Sigmoid colon (tissue), 7 donors: ENCODE data around the gene WDR19. TPM values are rescaled to one million over a fixed set of nuclear protein-coding genes. Genes with fewer than 3 reads are reported as not detected.
A peak's percentile ranks its signal among the peaks of the same experiment; 100 is the strongest.

Source experiments
- DNase-seq: peaks from one replicate; pipeline ENCODE4 v3.0.0-alpha.2; 2019
- H3K27ac ChIP-seq, 4 donors: fragments of 200-600 bp; sonication (generic); one replicate each; pipeline ENCODE4 v1.5.1; 2016 to 2019; ENCODE audit warnings: mild to moderate bottlenecking in 1 of 4
- H3K27me3 ChIP-seq, 3 donors: fragments of 200-600 bp; sonication (generic); one replicate each; pipeline ENCODE4 v1.5.1; 2019; ENCODE audit warnings: mild to moderate bottlenecking in 1 of 3
- H3K36me3 ChIP-seq, 4 donors: fragments of 200-600 bp; sonication (generic); one replicate each; pipeline ENCODE4 v1.5.1; 2016 to 2019
- H3K4me1 ChIP-seq, 4 donors: fragments of 200-600 bp; sonication (generic); one replicate each; pipeline ENCODE4 v1.5.1; 2017 to 2019
- H3K4me3 ChIP-seq, 4 donors: fragments of 200-600 bp; sonication (generic); one replicate each; pipeline ENCODE4 v1.5.1; 2017 to 2019; ENCODE audit warnings: mild to moderate bottlenecking in 2 of 4, moderate library complexity in 1 of 4
- H3K9me3 ChIP-seq, 4 donors: fragments of 200-600 bp in 3 of 4; sonication (generic) in 3 of 4; one replicate each; pipeline versions ENCODE4 v1.5.1 to v1.6.1; 2013 to 2019
- EP300 ChIP-seq, 4 donors: sonication (generic); formaldehyde crosslinking; IDR thresholded peaks; one replicate each; pipeline ENCODE4 v1.6.1; 2017; ENCODE audit warnings: antibody characterized with exemption in 4 of 4
- POLR2A ChIP-seq, 2 donors: fragments of 450-650 bp; IDR thresholded peaks; one replicate each; pipeline ENCODE4 v1.6.1; 2016; ENCODE audit warnings: antibody characterized with exemption in 2 of 2, mild to moderate bottlenecking in 2 of 2, moderate library complexity in 2 of 2
- POLR2AphosphoS5 ChIP-seq, 4 donors: sonication (generic); formaldehyde crosslinking; IDR thresholded peaks; one replicate each; pipeline ENCODE4 v1.6.1; 2017; ENCODE audit warnings: antibody characterized with exemption in 4 of 4
- WGBS, 2 donors: extraction: QIAGEN DNeasy Blood & Tissue Kit; methylation state at CpG; one replicate each; pipeline ENCODE4 v1.1.7; 2013; 5-methylcytosine and 5-hydroxymethylcytosine counted together
- intact Hi-C: fragments of 100-400 bp; cut with DNase I; formaldehyde crosslinking; loops from one replicate; pipeline ENCODE4 v1.15.1; 2023
- polyA plus RNA-seq, 3 donors: library from polyadenylated mRNA; stranded (reverse); fragments of 200-250 nt; gene quantifications; one replicate each; pipeline ENCODE4 v1.2.3, GENCODE V29; 2013
- total RNA-seq, 4 donors: library from RNA; depleted of rRNA; stranded (reverse); fragments of >200 nt; gene quantifications; one replicate each; pipeline ENCODE4 v1.1.0, GENCODE V29; 2016
- TF ChIP-seq, protein P1 (sequence below), 4 experiments: fragments of 450-650 bp in 3 of 4; fragments of 200-600 bp in 1 of 4; IDR thresholded peaks; one replicate each; pipeline ENCODE4 v1.5.1; 2016 to 2019; ENCODE audit warnings: antibody characterized with exemption in 4 of 4, mild to moderate bottlenecking in 3 of 4, moderate library complexity in 2 of 4
- donor health status: healthy with polysubstance abuse.
- donor health status: Bipolar disorder and iron deficiency.
- donor health status: healthy.

The WDR19 gene
- total and polyA plus RNA-seq, 7 donors = 3.7 to 62.0 (median 49.9) TPM

DNA sequence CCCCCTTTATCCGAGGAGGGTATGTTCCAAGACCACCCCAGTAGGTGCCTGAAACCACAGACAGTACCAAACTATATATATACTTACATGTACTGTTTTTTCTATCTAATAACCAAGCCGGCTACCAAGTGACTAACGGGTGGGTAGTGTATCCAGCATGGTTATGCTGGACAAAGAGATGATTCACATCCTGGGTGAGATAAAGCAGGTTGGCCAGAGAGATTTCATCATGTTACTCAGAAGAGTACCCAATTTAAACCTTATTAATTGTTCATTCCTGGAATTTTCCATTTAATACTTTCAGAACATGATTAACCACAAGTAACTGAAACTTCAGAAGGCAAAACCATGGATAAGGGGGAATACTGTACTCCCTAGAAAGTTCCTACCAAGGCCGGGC lies 137.3 kb downstream of the WDR19 start:
- WGBS, 2 donors = 96 to 99% methylated on average over 4 of the region's 4 CpGs
- no peaks in the 10 kb centered on the region for H3K27me3 ChIP-seq
- no peak overlapping the region for H3K4me3 ChIP-seq
- TF ChIP-seq EP300 (IDR thresholded peaks at IDR 0.05) = no peak
- TF ChIP-seq POLR2AphosphoS5 (IDR thresholded peaks at IDR 0.05) = no peak
- TF ChIP-seq, protein P1, sequence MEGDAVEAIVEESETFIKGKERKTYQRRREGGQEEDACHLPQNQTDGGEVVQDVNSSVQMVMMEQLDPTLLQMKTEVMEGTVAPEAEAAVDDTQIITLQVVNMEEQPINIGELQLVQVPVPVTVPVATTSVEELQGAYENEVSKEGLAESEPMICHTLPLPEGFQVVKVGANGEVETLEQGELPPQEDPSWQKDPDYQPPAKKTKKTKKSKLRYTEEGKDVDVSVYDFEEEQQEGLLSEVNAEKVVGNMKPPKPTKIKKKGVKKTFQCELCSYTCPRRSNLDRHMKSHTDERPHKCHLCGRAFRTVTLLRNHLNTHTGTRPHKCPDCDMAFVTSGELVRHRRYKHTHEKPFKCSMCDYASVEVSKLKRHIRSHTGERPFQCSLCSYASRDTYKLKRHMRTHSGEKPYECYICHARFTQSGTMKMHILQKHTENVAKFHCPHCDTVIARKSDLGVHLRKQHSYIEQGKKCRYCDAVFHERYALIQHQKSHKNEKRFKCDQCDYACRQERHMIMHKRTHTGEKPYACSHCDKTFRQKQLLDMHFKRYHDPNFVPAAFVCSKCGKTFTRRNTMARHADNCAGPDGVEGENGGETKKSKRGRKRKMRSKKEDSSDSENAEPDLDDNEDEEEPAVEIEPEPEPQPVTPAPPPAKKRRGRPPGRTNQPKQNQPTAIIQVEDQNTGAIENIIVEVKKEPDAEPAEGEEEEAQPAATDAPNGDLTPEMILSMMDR (IDR thresholded peaks at IDR 0.05) = no peak
- TF ChIP-seq POLR2A (IDR thresholded peaks at IDR 0.05) = no peak
- no peaks in the 10 kb centered on the region for H3K9me3 ChIP-seq
- no peak for DNase-seq
- intact Hi-C loops = no loop called here
- H3K27ac ChIP-seq = no peak overlapping the region
- H3K4me1 ChIP-seq = no peaks in the 10 kb centered on the region
- peaks cover 8 to 57% (median 12%) of the 10 kb centered on the region in 4 donors for H3K36me3 ChIP-seq

DNA sequence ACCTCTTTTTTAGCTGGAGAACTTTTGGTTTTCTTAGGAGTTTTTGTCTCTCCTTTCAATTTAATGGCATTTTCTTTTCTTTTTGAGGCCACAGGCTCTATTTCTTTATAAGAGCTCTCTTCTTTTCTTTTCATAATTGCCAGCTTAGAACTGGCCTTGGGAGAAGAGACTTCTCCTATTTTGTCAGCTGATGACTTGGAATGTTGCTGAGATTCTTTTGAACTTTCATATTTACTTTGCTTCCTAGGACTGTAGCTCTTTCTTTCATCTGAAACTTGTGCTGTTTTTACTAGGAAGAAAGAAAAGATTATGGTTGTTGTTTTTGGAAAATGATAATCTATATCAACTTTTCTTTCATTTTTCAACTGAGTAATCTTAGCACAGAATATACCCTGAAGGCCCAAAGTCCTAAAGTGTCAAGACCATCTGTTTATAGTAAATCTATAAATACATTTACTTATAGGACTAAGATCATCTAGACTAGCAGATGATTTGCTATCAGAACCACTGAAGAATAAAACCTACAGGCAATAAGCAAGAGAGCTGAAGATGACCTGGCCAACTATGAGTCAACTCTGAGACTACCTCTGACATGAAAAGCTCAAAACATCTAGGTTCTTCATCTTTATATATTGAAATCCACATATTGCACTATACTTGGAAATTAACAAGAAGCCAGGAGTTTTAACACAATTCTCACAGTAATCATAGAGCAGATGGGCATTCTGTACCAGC lies 138.2 kb downstream of the WDR19 start:
- Histone ChIP-seq H3K4me3 (no peak overlapping the region), H3K4me1 (no peaks in the 10 kb centered on the region), H3K36me3 (peaks cover 4 to 62% (median 10%) of the 10 kb centered on the region in 4 donors), H3K9me3 (no peaks in the 10 kb centered on the region), H3K27ac (no peak overlapping the region), H3K27me3 (no peaks in the 10 kb centered on the region)
- intact Hi-C loops = no loop called here
- no peak for TF ChIP-seq EP300 (IDR thresholded peaks at IDR 0.05)
- no peak for TF ChIP-seq POLR2A (IDR thresholded peaks at IDR 0.05)
- no peak for TF ChIP-seq POLR2AphosphoS5 (IDR thresholded peaks at IDR 0.05)
- TF ChIP-seq, protein P1 (IDR thresholded peaks at IDR 0.05) = no peak
- no peak for DNase-seq

DNA sequence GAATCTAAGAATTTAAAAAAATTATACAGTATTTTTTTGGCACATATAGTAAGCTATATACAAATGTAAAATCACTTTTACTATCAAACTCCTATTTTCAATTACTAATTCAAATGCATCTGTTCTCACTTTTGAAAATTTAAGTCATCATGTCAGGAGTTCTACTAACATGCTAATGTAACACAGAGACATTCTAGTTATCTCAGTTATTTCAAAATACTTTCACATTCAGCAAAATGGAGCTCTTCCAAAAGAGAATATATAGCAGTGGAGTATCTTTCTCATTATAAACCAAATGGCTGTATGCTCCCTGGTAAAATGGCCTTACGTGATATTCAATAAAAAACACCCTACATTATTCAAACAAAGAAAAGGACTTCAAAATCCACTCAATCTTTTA lies 141.5 kb downstream of the WDR19 start:
- Histone ChIP-seq H3K4me3 (no peak overlapping the region), H3K27ac (peak overlapping the region in 2 of 4 donors; percentile 7 to 50), H3K36me3 (peaks cover 0 to 59% (median 2%) of the 10 kb centered on the region in 4 donors), H3K4me1 (no peaks in the 10 kb centered on the region), H3K9me3 (no peaks in the 10 kb centered on the region), H3K27me3 (no peaks in the 10 kb centered on the region)
- WGBS, 2 donors = 77 to 86% methylated on average over 1 of the region's 1 CpG
- TF ChIP-seq, protein P1 (IDR thresholded peaks at IDR 0.05) = no peak
- no peak for TF ChIP-seq POLR2A (IDR thresholded peaks at IDR 0.05)
- TF ChIP-seq POLR2AphosphoS5 (IDR thresholded peaks at IDR 0.05) = no peak
- no peak for TF ChIP-seq EP300 (IDR thresholded peaks at IDR 0.05)
- intact Hi-C loops = no loop called here
- no peak for DNase-seq

DNA sequence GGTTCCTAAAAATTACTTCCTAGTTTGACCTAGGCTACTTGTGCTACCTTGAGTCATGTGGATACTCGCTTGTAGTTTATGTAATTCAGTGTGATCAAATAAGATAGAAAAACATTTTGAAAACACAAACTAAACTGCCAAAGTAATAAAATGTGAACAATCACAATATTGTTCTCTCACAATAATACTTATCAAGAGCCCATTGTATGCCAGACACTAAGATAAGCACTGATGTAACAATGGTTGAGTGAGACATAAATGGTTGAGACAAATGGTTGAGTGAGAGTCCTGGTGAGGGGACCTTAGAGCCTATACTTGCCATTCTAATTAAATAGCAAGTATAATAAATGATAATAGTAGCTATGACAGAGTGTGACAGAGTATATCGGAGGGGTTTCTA lies 142.1 kb downstream of the WDR19 start:
- TF ChIP-seq EP300 (IDR thresholded peaks at IDR 0.05) = no peak
- TF ChIP-seq POLR2AphosphoS5 (IDR thresholded peaks at IDR 0.05) = no peak
- TF ChIP-seq POLR2A (IDR thresholded peaks at IDR 0.05) = no peak
- TF ChIP-seq, protein P1 (IDR thresholded peaks at IDR 0.05) = no peak
- Histone ChIP-seq H3K36me3 (peaks cover 0 to 58% (median 0%) of the 10 kb centered on the region in 4 donors), H3K4me1 (no peaks in the 10 kb centered on the region), H3K27me3 (no peaks in the 10 kb centered on the region), H3K9me3 (no peaks in the 10 kb centered on the region), H3K27ac (peak overlapping the region in 2 of 4 donors; percentile 7 to 50), H3K4me3 (no peak overlapping the region)
- WGBS, 2 donors = 46 to 80% methylated on average over 2 of the region's 2 CpGs
- no peak for DNase-seq
- intact Hi-C loops = no loop called here
